ENCODE data around the gene PKMYT1. TPM values are rescaled to one million over a fixed set of nuclear protein-coding genes. Genes with fewer than 3 reads are reported as not detected.

PKMYT1 gene
- polyA plus RNA-seq, 2 of the 4 experiments (the other 2 are of a cell fraction): 10.5 to 50.5 TPM

DNA sequence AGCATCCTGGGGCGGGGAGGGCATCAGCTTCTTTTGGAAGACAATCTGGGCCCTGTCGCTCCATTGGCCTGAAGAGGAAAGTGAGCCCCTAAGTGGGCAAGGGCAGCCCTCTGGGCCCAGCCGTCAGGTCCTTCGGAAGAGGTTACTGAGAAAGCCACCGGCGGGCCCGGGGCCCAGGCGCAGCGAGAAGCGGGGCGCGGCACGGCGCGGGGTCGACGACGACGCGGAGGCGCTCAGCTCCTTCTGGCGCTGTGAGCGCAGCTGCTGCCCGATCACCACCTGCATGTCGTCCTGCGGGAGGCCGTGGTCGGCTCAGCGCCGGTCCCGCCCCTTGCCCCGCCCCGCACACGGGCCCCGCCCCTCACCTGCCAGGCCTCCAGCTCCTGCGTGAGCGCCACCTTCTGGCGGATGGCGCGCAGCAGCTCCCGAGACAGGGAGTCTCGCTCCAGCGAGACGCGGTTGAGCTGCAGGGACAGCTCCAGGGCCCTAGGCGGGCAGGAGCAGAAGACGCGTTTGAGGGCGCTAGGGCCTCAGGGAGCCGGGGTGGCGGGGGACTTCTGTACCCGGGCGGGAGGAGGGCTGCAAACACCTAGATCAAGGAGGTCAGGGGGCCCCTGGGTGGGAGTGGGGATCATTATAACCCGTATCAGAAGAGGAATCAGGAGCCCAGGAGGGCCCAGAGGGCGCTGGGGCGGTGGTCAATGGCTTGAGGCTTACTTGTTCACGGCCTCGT is 47.9 kb upstream of the PKMYT1 start (continued):
- TF ChIP-seq, protein P1, sequence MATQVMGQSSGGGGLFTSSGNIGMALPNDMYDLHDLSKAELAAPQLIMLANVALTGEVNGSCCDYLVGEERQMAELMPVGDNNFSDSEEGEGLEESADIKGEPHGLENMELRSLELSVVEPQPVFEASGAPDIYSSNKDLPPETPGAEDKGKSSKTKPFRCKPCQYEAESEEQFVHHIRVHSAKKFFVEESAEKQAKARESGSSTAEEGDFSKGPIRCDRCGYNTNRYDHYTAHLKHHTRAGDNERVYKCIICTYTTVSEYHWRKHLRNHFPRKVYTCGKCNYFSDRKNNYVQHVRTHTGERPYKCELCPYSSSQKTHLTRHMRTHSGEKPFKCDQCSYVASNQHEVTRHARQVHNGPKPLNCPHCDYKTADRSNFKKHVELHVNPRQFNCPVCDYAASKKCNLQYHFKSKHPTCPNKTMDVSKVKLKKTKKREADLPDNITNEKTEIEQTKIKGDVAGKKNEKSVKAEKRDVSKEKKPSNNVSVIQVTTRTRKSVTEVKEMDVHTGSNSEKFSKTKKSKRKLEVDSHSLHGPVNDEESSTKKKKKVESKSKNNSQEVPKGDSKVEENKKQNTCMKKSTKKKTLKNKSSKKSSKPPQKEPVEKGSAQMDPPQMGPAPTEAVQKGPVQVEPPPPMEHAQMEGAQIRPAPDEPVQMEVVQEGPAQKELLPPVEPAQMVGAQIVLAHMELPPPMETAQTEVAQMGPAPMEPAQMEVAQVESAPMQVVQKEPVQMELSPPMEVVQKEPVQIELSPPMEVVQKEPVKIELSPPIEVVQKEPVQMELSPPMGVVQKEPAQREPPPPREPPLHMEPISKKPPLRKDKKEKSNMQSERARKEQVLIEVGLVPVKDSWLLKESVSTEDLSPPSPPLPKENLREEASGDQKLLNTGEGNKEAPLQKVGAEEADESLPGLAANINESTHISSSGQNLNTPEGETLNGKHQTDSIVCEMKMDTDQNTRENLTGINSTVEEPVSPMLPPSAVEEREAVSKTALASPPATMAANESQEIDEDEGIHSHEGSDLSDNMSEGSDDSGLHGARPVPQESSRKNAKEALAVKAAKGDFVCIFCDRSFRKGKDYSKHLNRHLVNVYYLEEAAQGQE (IDR thresholded peaks at IDR 0.05): no peak
- TF ChIP-seq MAFK (IDR thresholded peaks at IDR 0.05; ENCODE audit: partially characterized antibody) (no peak), RAD21 (conservative IDR thresholded peaks at IDR 0.05 in 1 of 2, IDR thresholded peaks at IDR 0.05 in 1 of 2) (peak; percentile 45 to 64), FOSL2 (IDR thresholded peaks at IDR 0.05) (no peak), FOSL2 (CRISPR knock-in tag; IDR thresholded peaks at IDR 0.05) (no peak), TP53 (CRISPR knock-in tag; IDR thresholded peaks at IDR 0.05) (0 out of 2 replicates have a peak, but pooled peaks have one; percentile 47), POLR2AphosphoS2 (conservative IDR thresholded peaks at IDR 0.05; ENCODE audit: low read length) (peak; percentile 68)
- TF ChIP-seq, protein P2, sequence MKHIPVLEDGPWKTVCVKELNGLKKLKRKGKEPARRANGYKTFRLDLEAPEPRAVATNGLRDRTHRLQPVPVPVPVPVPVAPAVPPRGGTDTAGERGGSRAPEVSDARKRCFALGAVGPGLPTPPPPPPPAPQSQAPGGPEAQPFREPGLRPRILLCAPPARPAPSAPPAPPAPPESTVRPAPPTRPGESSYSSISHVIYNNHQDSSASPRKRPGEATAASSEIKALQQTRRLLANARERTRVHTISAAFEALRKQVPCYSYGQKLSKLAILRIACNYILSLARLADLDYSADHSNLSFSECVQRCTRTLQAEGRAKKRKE (CRISPR knock-in tag; IDR thresholded peaks at IDR 0.05; ENCODE audit: low read depth): no peak
- TF ChIP-seq, protein P3, sequence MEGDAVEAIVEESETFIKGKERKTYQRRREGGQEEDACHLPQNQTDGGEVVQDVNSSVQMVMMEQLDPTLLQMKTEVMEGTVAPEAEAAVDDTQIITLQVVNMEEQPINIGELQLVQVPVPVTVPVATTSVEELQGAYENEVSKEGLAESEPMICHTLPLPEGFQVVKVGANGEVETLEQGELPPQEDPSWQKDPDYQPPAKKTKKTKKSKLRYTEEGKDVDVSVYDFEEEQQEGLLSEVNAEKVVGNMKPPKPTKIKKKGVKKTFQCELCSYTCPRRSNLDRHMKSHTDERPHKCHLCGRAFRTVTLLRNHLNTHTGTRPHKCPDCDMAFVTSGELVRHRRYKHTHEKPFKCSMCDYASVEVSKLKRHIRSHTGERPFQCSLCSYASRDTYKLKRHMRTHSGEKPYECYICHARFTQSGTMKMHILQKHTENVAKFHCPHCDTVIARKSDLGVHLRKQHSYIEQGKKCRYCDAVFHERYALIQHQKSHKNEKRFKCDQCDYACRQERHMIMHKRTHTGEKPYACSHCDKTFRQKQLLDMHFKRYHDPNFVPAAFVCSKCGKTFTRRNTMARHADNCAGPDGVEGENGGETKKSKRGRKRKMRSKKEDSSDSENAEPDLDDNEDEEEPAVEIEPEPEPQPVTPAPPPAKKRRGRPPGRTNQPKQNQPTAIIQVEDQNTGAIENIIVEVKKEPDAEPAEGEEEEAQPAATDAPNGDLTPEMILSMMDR (IDR thresholded peaks at IDR 0.05): peak; percentile 88
- TF ChIP-seq, protein P4, sequence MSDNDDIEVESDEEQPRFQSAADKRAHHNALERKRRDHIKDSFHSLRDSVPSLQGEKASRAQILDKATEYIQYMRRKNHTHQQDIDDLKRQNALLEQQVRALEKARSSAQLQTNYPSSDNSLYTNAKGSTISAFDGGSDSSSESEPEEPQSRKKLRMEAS (IDR thresholded peaks at IDR 0.05): no peak

DNA sequence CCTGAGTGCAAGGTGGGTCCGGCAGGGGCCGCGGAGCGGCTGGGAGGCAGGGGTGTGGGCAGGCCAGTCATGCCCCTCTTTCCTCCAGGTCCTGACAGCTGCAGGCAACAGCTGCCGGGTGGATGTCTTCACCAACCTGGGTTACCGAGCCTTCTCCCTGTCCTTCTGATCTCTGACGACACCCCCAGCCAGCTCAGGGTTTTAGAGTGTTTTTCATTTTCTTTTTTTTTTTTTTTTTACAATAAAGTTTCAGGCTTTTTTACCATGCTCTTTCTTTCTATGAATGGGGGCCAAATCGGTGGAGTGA is 47.2 kb upstream of the PKMYT1 start:
- no peak overlapping the region for H3K4me2 ChIP-seq
- no peak for TF ChIP-seq BHLHE40 (IDR thresholded peaks at IDR 0.05; ENCODE audit: low read depth, low read length)
- TF ChIP-seq HEYL (CRISPR knock-in tag; IDR thresholded peaks at IDR 0.05): no peak
- TF ChIP-seq ZSCAN20 (CRISPR knock-in tag; IDR thresholded peaks at IDR 0.05): no peak
- no peak for TF ChIP-seq TFCP2L1 (CRISPR knock-in tag; IDR thresholded peaks at IDR 0.05)
- no peak for TF ChIP-seq FOSL2 (IDR thresholded peaks at IDR 0.05)
- no peak for TF ChIP-seq FOSL2 (CRISPR knock-in tag; IDR thresholded peaks at IDR 0.05)
- no peak for TF ChIP-seq RCOR1 (IDR thresholded peaks at IDR 0.05; ENCODE audit: low read depth, low read length)
- TF ChIP-seq POLR2AphosphoS2 (conservative IDR thresholded peaks at IDR 0.05; ENCODE audit: low read length): 0 out of 2 replicates have a peak, but pooled peaks have one; percentile 1
- H3K4me1 ChIP-seq: peaks cover 27% of the 10 kb centered on the region
- no peak overlapping the region for H3K27ac ChIP-seq
- 86% methylated on average over 8 of the region's 8 CpGs for WGBS (ENCODE audit: missing lambda C conversion rate)
- DNase-seq (ENCODE audit: low read depth in 1 of 2, low spot score in 1 of 2): no peak
- ATAC-seq: no peak
- POLR2A ChIA-PET: interaction anchor here (1.0 to 2.0 kb wide), 3 partner anchors 8 to 23 kb away, joined by 3 to 13 read pairs (median 7); partner anchors contain the start of gene TNFRSF12A
- FAIRE-seq: no peak
- no peak overlapping the region for H3K4me3 ChIP-seq
- H3K9me3 ChIP-seq: no peaks in the 10 kb centered on the region
- CTCF ChIA-PET: interaction anchor here (0.6 to 11.0 kb wide), 13 partner anchors 8 to 107 kb away, joined by 3 to 214 read pairs (median 6); partner anchors contain the start of genes BICDL2, CLDN6, CLDN9 and TNFRSF12A

Measured in A549 (cell line).